GM18502 (cell line): ENCODE measurements around the gene TTC7B.

Experiments
- ATAC-seq: cut with Tn5 transposase; IDR thresholded peaks from one replicate; pipeline ENCODE4 v1.9.1; 2021; ENCODE audit warnings: mild to moderate bottlenecking; ENCODE audit not compliant: unreplicated experiment, poor library complexity

Gene TTC7B

GRCh38 chr14:90521930-90522483 is 294.2 kb downstream of the TTC7B start:
- ATAC-seq, result no peak

- ATAC-seq, result no peak
Measured at GRCh38 chr14:90521084-90521929, 294.9 kb downstream of the TTC7B start.

GRCh38 chr14:90520326-90520725 is 295.9 kb downstream of the TTC7B start:
- ATAC-seq, result no peak

- ATAC-seq, result no peak
Measured at GRCh38 chr14:90519262-90519920, 296.8 kb downstream of the TTC7B start.

GRCh38 chr14:90518941-90519256 is 297.3 kb downstream of the TTC7B start:
- peak; percentile 43 for ATAC-seq

GRCh38 chr14:90518069-90518940 is 297.9 kb downstream of the TTC7B start:
- ATAC-seq, result no peak

- no peak for ATAC-seq
Measured at GRCh38 chr14:90517076-90517841, 299.0 kb downstream of the TTC7B start.

- no peak for ATAC-seq
Measured at GRCh38 chr14:90514566-90514965, 301.7 kb downstream of the TTC7B start.

GRCh38 chr14:90514015-90514398 is 302.2 kb downstream of the TTC7B start:
- ATAC-seq, result no peak

- ATAC-seq, result no peak
Measured at GRCh38 chr14:90513161-90514014, 302.8 kb downstream of the TTC7B start.

- no peak for ATAC-seq
Measured at GRCh38 chr14:90512329-90512991, 303.8 kb downstream of the TTC7B start.

- ATAC-seq, result no peak
Measured at GRCh38 chr14:90511795-90512328, 304.4 kb downstream of the TTC7B start.

- ATAC-seq, result no peak
Measured at GRCh38 chr14:90511252-90511651, 305.0 kb downstream of the TTC7B start.

GRCh38 chr14:90510159-90510558 is 306.1 kb downstream of the TTC7B start:
- ATAC-seq, result no peak

GRCh38 chr14:90509403-90509802 is 306.8 kb downstream of the TTC7B start:
- no peak for ATAC-seq

- no peak for ATAC-seq
Measured at GRCh38 chr14:90508536-90509254, 307.5 kb downstream of the TTC7B start.

GRCh38 chr14:90508036-90508435 is 308.2 kb downstream of the TTC7B start:
- ATAC-seq, result no peak

GRCh38 chr14:90507428-90507827 is 308.8 kb downstream of the TTC7B start:
- ATAC-seq, result no peak
